ENCODE data around the gene PHOX2A.

The PHOX2A gene

DNA sequence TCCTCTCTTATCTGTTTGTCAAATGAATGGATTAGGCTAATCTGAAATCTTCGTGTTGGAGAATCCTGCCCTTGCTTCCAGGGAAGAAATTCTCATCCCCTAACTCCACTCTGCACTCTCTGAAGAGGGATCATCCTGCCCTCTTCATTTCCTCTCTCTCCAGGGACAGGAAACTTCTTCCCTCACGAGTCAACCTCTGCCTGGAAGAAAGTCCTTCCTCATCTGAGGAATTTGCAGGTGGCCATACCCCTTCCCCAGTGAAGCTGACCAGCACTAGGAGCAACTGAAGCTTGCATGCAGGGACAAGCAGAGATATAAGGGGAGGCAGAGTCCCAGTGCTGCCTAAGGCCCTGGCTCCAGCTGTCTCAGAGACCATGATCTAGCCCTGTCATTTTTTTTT lies 3.6 kb upstream of the PHOX2A start:
- DNase-seq = no peak

DNA sequence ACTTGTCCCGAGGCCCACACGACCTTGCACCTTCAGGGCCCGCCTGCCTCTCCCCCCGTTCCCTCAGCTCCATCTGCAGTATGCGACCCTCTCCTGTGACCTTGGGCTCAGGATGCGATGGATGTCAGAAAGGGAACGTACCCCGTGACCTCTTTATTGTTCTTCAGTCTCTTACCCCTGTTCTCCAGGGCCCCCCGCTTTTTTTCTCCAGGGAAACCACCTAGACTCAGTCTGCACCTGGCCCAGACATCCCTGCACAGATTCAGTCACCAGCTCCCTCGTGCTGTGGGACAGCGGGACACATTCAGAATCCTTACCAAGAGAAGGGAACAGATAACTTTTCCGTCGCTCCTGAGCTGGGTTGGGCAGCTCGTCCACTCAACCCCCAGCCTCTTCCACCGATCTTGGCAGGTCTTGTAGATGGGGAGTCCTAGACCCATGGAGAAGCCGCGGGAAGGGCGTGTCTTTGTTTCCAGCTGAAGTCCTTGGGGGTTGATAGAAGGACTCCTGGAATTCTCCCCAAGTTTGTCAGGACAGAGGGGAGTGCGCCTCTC lies 1.4 kb upstream of the PHOX2A start:
- no peak for DNase-seq

DNA sequence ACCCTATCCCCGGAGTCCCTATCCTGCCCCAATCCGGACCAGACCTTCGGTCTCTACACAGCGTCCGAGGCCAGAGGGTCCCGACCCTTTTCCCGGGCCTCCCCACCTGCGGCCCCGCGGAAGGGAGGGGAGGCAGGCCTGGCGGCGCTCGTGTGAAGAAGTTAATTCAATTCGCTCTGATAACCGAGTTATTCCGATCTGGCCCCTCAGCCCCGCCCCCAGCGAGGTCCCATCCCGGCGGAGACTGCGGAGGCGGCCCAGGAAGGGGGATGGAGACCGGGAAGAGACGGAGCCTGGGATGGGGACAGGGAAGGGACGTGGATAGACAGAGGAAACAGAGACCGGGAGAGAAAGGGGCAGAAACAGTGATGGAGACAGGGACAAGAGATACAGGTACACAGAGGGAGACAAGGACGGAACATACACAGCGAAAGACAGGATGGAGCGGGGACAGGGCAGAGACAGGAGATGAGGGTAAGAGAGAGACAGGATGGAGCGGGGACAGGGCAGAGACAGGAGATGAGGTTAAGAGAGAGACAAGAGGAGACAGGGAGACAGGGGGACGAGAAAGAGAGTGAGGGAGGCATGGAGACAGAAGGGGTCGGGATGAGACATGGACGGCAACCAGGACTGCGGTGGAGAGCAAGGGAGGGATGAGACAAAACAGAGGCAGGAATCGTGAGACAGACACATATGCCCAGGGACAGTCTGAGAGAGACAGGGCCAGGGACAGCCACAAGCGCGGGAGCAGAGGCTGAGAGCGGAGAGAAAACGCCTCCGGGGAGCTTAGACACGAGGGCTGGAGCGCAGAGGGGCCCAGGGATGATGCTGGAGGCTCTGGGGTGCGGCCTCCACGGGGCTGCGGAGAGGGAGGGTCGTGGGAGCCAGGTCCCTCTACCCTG lies 636 bp upstream of the PHOX2A start:
- no peak for DNase-seq

DNA sequence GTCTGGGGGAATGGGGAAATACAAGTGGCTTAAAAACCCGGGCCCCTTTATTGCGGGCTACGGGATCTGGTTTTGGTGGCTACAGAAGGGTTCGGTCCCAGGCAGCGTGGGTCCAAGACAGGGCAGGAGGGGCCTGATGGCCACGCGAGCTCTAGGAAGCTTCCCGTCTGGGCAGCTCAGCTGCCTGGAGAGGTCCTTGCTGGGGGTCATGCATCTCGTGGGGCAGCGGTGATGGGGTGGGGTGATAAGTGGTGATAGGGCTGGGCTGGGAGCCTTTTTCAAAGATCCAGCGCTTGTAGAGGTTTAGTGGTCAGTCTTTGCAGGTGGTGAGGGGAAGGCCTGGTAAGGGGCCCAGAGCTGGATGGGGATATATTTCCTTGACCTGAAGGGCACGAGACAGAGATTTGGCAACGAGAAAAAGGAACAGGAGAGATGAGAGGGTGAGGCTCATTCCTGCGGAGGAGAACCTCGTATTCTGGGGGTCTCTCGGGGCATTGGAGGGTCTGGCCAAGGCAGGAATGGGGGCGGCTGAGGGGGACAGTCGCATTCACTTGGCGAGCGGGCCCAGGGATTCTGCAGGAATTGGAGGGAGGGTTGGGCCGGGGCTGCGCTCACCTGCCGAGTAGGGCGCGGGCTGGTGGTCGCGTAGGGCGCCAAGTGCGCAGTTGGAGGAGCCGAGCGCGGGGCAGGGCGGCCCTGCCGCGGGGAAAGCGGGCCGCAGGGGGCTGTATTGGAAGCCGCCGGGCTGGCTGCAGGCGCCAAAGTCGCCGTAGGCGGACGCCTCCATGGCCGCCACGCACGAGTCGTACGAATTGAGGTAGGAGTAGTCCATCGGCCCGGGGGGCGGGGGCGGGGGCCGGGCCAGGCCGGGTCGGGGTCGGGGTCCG lies 560 bp downstream of the PHOX2A start:
- no peak for DNase-seq

DNA sequence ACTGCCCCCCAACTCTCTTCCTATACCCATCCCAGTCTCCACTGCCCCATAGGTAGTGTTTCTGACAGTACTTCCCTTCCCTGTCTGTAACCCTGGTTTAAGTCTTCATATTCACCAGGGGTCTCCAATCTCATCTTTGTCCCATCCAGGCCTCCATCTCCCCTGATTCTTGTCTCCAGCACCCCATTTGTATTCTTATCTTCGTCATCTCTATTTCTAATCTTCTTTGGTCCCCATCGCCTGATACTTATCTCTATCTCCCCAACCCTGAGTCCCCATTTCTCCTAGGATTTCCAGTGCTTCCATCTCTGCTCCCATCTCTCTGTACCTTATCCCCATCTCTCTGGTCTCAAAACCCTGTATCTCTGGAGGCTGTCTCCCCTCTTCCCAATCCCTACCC lies 1.8 kb downstream of the PHOX2A start:
- DNase-seq = no peak

DNA sequence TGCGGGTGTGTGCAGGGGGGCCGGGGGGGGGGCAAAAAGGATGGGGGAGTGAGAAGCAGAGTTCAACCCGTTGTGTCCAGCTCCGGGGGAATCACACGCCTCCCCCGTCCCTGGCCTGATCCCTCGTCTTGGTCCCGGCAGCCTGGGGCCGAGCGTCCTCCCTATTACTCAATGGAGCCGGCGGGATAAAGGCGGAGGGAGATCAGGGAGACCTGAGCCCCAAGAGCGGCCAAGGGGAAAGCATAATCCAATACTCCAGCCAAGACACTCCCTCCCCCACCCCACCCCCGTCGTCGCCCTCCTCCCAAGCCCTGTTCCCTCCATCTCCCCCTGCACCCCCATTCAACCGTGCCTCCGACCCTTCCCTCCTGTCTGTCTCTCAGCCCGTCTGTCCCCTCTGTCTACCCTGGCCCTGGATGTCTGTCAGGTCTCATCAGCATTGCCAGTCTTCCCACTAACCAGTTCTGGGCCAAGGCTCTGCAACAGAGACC lies 2.6 kb downstream of the PHOX2A start:
- DNase-seq = no peak

DNA sequence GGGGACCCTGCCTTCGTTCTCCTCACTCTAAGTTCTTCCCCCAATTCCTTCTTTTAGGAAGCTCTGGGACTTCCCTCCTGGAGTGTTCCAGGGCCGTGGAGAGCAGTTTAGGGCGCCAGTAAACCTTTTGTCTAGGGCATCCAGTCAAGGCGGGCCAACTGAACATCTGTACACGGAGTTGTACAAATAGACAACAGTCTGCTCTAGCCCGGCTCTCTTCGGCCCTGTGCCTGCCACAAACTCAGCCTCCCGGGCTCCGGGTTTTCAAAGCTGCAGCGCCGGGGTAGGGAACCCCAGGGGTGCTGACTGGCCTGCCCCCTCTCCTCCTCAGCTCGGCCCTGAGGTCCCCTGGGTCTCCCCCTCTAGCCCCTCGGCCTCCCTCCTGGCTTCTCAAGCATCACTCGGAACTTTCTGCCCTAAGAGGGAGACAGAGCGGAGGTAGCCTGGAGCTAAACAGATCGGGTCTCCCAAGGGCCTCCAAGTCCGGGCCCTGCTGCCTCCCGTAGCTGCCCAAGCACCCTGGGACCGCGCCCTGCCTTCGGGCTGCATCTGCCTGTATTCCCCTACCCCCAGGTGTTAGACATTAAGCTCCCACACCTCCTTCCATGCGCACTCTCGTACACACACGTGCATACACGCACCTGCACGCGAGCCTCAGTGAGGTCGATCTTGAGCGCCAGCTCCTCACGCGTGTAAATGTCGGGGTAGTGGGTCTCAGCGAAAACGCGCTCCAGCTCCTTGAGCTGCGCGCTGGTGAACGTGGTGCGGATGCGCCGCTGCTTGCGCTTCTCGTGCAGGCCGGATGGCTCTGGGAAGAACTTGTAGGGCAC lies 3.3 kb downstream of the PHOX2A start:
- DNase-seq = no peak

DNA sequence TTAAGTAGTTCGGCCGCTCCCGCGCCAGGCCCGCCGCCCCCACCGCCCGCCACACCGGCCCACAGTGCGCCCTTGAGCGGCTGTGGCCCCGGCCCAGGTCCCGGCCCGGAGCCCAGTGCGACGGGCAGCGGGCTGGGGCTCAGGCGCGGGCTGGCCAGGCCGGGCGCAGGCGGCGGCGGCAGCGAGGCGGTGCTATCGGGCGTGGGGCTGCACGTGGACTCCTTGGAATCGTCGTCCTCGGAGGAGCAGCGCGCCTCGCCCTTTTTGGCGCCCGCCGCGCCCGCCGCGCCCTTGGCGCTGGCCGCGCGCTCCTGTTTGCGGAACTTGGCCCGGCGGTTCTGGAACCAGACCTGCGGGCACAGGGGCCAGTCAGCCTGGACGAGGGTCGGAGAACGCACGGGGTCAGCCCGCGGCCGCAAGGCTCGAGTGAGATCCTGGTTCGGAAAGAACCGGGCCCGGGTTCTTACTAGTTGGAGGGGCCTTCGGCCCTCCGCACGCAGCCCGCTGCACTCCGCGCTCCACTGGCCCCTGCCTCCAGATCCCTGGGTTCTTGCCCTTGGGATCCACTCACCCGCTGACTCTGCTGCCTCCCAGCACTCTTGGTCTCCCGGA lies 4.0 kb downstream of the PHOX2A start:
- DNase-seq = no peak

DNA sequence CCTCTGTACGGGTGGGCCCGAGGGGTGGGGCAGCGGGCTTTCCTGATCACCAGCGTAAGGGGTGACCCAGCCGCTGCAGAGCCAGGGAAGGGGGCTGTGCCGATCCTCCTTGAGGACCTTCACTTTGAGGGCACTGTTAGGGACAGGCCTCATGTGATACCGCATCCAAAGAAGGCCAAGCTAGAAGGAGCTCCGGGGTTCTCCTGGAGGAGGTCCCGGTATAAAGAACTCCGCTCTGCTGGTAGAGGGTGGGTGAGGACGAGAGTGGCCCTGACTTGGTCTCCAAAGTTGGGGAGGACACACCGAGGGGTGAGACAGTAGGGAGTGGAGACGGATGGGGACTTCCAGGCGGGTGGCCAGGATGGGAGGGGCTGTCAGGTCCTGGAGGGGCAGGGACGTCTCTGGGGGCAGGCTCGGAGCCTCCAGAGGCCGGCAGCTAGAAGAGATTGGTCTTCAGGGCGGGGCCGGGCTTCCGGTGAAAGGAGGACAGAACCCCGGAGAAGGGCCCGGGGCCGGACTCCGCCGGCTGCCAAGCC lies 4.6 kb downstream of the PHOX2A start:
- DNase-seq = no peak

DNA sequence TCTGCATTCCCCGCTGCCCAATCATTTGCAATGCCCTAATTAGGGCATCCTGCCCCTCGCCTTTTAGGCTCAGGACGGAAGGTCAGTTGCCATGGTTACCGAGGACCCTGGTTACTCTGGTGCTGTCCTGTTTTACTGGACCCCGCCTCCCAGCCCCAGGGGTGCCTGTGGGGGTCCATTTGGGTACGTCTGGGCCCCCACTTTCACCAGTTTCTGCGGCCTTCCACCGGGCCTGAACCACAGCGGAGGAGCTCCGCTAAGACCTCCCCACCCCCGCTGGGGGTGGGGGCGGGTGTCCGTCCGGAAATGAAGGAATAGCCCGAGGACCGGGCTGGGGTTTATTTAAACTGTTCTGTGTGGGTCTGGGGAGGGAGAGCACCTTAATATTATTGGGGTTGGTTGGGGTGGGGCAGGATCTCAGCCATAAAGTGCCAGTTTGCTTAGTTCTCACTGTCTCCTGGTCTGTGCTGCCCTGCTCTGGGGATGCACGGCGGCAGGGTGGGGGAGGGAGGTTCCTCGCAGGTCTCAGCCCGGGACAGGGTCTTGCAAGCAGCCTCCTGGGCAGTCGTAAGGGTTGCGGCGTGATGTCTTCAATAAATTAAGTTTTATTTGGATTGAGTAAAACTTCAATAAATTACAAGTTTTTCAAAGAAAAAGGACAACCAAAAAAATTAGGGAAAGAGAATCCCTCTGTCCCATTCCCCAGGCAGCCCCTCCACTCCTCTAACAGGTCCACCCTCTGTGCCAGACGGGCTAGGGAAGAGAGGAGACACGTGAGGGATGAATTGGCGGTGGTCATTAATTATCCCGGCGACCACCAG lies 5.3 kb downstream of the PHOX2A start:
- DNase-seq = no peak

DNA sequence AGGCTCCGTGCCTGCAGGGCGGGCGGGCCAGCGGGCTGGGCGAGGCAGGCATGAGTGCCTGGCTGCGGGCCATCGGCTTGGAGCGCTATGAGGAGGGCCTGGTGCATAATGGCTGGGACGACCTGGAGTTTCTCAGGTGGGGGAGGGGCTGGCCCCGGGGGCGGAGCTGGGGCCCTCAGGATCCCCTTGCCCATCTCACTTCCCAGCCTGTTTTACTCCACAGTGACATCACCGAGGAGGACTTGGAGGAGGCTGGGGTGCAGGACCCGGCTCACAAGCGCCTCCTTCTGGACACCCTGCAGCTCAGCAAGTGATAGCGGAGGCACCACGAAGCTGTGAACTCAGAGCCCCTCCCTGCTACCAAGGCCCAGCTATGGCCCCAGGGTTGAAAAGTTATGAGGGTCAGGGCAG lies 5.9 kb downstream of the PHOX2A start:
- peak; percentile 25 for DNase-seq

DNA sequence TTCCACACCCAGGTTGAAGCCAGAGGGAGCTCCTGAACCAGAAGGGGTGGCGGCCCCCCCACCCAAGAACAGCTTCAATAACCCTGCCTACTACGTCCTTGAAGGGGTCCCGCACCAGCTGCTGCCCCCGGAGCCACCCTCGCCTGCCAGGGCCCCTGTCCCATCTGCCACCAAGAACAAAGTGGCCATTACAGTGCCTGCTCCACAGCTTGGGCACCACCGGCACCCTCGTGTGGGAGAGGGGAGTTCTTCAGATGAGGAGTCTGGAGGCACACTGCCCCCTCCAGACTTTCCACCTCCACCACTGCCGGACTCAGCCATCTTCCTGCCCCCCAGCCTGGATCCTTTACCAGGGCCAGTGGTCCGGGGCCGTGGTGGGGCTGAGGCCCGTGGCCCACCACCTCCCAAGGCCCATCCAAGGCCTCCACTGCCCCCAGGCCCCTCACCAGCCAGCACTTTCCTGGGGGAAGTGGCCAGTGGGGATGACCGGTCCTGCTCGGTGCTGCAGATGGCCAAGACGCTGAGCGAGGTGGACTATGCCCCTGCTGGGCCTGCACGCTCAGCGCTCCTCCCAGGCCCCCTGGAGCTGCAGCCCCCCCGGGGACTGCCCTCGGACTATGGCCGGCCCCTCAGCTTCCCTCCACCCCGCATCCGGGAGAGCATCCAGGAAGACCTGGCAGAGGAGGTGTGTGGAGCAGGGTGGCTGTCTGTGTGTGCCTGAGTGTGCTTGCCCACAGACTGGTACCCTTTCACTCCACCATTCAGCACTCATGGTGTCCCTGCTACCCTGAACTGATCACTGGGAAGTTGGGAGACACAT lies 6.7 kb downstream of the PHOX2A start:
- no peak for DNase-seq

DNA sequence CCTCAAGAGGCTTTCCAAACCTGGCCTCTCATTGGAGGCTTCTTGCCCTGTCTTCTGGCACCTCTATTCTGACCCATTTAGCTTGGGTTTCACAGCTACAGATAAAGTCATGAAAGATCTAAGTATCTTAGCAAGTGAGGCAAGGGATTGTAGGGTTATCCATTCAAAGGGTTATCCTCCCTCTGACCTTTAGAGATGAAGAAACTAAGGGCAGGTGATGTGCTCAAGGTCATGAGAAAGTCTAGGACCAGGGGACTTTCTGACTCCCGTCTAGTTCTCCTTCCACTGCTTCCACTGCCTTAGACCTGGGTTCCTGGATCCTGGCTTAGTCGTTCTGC lies 7.2 kb downstream of the PHOX2A start:
- no peak for DNase-seq

DNA sequence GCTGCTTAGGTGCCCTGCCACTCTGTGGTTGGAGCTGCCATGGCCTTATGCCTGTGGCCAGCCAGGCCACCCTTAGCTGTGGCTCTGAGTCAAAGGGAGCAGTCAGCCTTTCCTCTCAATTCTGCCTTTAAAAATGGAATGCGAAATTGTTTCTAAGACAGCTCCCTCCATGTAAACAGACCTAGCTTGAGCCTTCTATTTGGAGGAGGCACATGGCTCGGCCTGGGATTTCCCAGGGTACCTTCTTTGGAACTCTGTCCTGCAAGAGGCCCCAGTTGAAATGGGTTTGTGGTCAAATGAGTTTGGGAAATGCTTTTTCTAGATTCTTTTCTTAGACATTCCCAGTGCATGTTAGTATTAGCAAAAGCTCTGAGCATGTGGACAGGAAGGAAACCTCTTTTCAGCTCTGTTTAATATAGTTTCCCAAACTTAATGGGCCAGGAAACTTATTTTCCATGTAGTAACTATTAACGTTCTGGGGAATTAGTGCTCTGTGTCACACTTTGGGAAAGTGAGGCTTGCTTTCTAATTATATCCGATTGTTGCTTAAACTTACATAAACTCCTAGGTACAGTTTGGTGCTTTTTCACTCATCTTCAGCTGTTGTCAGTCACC lies 7.8 kb downstream of the PHOX2A start:
- DNase-seq = no peak

DNA sequence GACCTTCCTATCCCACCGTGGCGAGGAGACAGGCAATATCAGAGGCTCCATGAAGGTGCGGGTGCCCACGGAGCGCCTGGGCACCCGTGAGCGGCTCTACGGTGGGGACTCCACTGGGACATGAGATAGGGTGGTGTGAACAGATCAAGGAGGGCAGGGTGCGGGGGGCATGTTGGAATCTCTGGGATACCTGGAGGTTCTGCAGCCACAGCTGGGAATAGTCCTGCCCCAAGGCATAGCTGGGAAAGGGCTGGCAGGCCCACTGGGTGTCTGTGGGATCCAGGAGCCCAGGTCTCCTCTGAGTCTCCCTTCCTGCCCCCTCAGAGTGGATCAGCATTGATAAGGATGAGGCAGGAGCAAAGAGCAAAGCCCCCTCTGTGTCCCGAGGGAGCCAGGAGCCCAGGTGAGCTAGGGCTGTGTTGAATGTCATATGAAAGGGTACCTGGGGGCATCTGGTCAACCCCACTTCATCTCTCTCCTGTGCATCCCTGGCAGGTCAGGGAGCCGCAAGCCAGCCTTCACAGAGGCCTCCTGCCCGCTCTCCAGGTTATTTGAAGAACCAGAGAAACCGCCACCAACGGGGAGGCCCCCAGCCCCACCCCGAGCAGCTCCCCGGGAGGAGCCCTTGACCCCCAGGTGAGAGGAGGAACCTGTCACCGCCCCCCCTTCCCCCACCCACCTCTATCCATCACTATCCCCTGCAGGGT lies 8.5 kb downstream of the PHOX2A start:
- no peak for DNase-seq

DNA sequence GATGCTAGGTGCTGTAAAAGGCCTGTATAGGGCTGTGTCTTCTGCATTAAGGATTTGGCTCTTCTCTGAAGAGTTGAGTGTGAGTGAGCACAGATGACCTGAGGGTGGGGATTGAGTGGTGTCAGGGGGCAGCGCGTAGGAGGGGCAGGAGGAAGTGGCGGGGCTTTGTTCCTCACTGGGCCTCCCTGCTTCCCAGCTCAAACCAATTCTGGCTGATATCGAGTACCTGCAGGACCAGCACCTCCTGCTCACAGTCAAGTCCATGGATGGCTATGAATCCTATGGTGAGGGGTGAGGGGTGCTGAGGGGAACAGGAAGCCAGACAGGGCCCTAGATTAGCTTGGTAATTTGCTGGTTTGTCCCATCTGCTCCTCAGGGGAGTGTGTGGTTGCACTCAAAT lies 9.1 kb downstream of the PHOX2A start:
- no peak for DNase-seq

DNA sequence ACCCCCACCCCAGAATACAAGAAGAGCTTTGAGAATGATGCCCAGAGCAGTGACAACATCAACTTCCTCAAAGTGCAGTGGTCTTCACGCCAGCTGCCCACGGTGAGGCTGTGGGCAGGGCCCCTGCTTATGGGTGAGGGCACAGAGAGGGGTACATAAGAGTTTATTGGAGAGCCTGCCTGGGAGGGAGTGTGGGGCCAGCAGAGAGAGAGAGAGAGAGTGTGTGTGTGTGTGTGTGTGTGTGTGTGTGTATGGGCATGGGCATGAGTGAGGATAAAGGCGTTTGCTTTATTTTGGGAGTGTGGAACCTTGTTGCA lies 9.5 kb downstream of the PHOX2A start:
- no peak for DNase-seq

DNA sequence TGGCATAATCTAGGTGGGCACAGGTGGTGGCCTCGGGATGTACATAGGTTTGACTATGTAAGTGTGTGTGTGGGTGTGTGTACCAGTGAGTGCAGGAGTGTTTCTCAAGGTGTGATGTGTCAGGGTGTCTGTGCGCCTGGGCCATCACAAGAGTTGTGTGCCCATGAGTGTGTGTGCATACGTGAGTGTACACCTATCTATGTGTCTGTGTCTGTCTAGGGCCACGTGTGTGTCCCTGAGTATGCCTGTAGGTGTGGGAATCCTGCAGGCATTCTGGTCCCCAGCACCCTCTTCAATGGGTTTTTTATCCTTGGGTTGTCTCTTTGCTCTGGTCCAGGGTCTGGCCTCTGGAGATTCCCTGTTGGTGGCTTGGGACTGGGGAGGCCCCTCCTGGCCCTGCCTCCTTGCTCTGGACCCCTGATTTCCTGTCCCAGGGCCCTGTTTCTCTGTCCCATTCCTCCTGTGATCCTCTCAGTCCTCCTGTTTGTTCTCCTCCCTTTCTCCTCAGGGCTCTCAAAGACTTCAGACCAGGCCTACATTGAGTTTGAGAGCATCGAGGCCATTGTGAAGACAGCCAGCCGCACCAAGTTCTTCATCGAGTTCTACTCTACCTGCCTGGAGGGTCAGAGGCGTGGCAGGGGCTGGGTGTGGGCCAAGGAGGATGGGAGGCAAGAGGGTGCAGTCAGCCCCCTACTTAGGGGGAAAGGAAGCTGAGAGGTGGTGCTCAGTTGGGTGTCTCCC lies 10.0 kb downstream of the PHOX2A start:
- no peak for DNase-seq
